Raji (cell line): ENCODE measurements around the gene CREBBP.
A peak's percentile ranks its signal among the peaks of the same experiment; 100 is the strongest.

ENCODE experiments used
- POLR2A ChIP-seq: IDR thresholded peaks from 2 replicates; pipeline ENCODE4 v1.6.1; 2011; ENCODE audit warnings: low read depth, low read length, control low read depth; ENCODE audit not compliant: insufficient read depth

Gene CREBBP

GRCh38 chr16:3732171-3732570 lies 148.3 kb downstream of the CREBBP start:
- TF ChIP-seq POLR2A = no peak

- TF ChIP-seq POLR2A = no peak
Observed at GRCh38 chr16:3731126-3731935, 149.2 kb downstream of the CREBBP start.

GRCh38 chr16:3730161-3731125 lies 150.1 kb downstream of the CREBBP start:
- no peak for TF ChIP-seq POLR2A

GRCh38 chr16:3729161-3730112 lies 151.1 kb downstream of the CREBBP start:
- no peak for TF ChIP-seq POLR2A

- no peak for TF ChIP-seq POLR2A
Observed at GRCh38 chr16:3728424-3729160, 151.9 kb downstream of the CREBBP start.

- no peak for TF ChIP-seq POLR2A
Observed at GRCh38 chr16:3727806-3728381, 152.6 kb downstream of the CREBBP start.

- TF ChIP-seq POLR2A = no peak
Observed at GRCh38 chr16:3726021-3726687, 154.4 kb downstream of the CREBBP start.

- no peak for TF ChIP-seq POLR2A
Observed at GRCh38 chr16:3725276-3725675, 155.2 kb downstream of the CREBBP start.

- TF ChIP-seq POLR2A = no peak
Observed at GRCh38 chr16:3722508-3722907, 158.0 kb downstream of the CREBBP start.

GRCh38 chr16:3720418-3720817 lies 160.1 kb downstream of the CREBBP start:
- no peak for TF ChIP-seq POLR2A

- 0 out of 2 replicates have a peak, but pooled peaks have one; percentile 0 for TF ChIP-seq POLR2A
Observed at GRCh38 chr16:3718628-3719027, 161.9 kb downstream of the CREBBP start.

- TF ChIP-seq POLR2A = no peak
Observed at GRCh38 chr16:3718019-3718391, 162.5 kb downstream of the CREBBP start.
